ENCODE data around the gene NPR1. TPM values are rescaled to one million over a fixed set of nuclear protein-coding genes. Genes with fewer than 3 reads are reported as not detected.
A peak's percentile ranks its signal among the peaks of the same experiment; 100 is the strongest.

Gene NPR1
- total RNA-seq, 2 experiments from 2014 or later = not detected

GRCh38 chr1:153679337-153680119 lies 1.0 kb downstream of the NPR1 start:
- TF ChIP-seq CTCF (IDR thresholded peaks at IDR 0.05) = no peak
- H3K9me3 Mint-ChIP-seq = no peaks in the 10 kb centered on the region
- H3K36me3 ChIP-seq (ENCODE audit: insufficient read depth, low read length) = no peaks in the 10 kb centered on the region
- H3K9me3 ChIP-seq (ENCODE audit: control insufficient read depth in 1 of 2, insufficient read depth in 1 of 2, low read length in 2 of 2) = no peaks in the 10 kb centered on the region
- H3K36me3 Mint-ChIP-seq (ENCODE audit: low read depth) = no peaks in the 10 kb centered on the region
- intact Hi-C loops (cut with DNase I, micrococcal nuclease) = loop anchor here in 1 of 2 experiments (2.0 to 10.0 kb wide), 2 partner anchors 245 to 305 kb away; partner anchors contain the start of gene GATAD2B
- DNase-seq = peak in 8 of 14 experiments; percentile 5 to 59 (median 32)
- ChIA-PET CTCF (interaction anchor here (0.6 to 1.7 kb wide), 2 partner anchors 69 to 592 kb away, joined by 4 read pairs; no protein-coding TSS in a partner anchor), POLR2A (interaction anchor here (2.7 kb wide), 1 partner anchor 45 kb away, joined by 12 read pairs; the partner anchor contains the start of gene CHTOP)
- peak overlapping the region; percentile 87 for H3K4me3 Mint-ChIP-seq
- ATAC-seq (ENCODE audit: poor library complexity) = peak; percentile 73
- H3K27ac Mint-ChIP-seq = no peak overlapping the region
- peaks cover 25% of the 10 kb centered on the region for H3K4me1 ChIP-seq (ENCODE audit: insufficient read depth, low read length)
- peak overlapping the region; percentile 44 for H3K4me3 ChIP-seq (ENCODE audit: low read length)
- peaks cover 20% of the 10 kb centered on the region for H3K4me1 Mint-ChIP-seq (ENCODE audit: low read depth)
- H3K27ac ChIP-seq (ENCODE audit: low read depth in 1 of 2, low read length in 2 of 2) = no peak overlapping the region
- peaks cover 30 to 35% of the 10 kb centered on the region in 2 experiments for H3K27me3 ChIP-seq (ENCODE audit: control insufficient read depth in 1 of 2, insufficient read depth in 2 of 2, low read length in 2 of 2)
- H3K27me3 Mint-ChIP-seq = peaks cover 67% of the 10 kb centered on the region

- Mint-ChIP-seq H3K27ac (no peak overlapping the region), H3K36me3 (ENCODE audit: low read depth) (no peaks in the 10 kb centered on the region), H3K4me3 (peak overlapping the region; percentile 87), H3K27me3 (peaks cover 67% of the 10 kb centered on the region), H3K9me3 (no peaks in the 10 kb centered on the region), H3K4me1 (ENCODE audit: low read depth) (peaks cover 20% of the 10 kb centered on the region)
- POLR2A ChIA-PET = interaction anchor here (2.7 kb wide), 1 partner anchor 46 kb away, joined by 12 read pairs; the partner anchor contains the start of gene CHTOP
- ATAC-seq (ENCODE audit: poor library complexity) (no peak), DNase-seq (no peak)
- H3K27me3 ChIP-seq (ENCODE audit: control insufficient read depth in 1 of 2, insufficient read depth in 2 of 2, low read length in 2 of 2) = peaks cover 30 to 37% of the 10 kb centered on the region in 2 experiments
- no peaks in the 10 kb centered on the region for H3K9me3 ChIP-seq (ENCODE audit: control insufficient read depth in 1 of 2, insufficient read depth in 1 of 2, low read length in 2 of 2)
- peaks cover 25% of the 10 kb centered on the region for H3K4me1 ChIP-seq (ENCODE audit: insufficient read depth, low read length)
- no peak overlapping the region for H3K27ac ChIP-seq (ENCODE audit: low read depth in 1 of 2, low read length in 2 of 2)
- H3K4me3 ChIP-seq (ENCODE audit: low read length) = no peak overlapping the region
- intact Hi-C loops (cut with DNase I, micrococcal nuclease) = no loop called here
- CTCF ChIA-PET = interaction anchor here (0.6 to 1.7 kb wide), 2 partner anchors 68 to 591 kb away, joined by 4 read pairs; no protein-coding TSS in a partner anchor
- TF ChIP-seq CTCF (IDR thresholded peaks at IDR 0.05) = no peak
- H3K36me3 ChIP-seq (ENCODE audit: insufficient read depth, low read length) = no peaks in the 10 kb centered on the region
These were observed 1.6 kb downstream of the NPR1 start for GRCh38 chr1:153680120-153680403.

DNA sequence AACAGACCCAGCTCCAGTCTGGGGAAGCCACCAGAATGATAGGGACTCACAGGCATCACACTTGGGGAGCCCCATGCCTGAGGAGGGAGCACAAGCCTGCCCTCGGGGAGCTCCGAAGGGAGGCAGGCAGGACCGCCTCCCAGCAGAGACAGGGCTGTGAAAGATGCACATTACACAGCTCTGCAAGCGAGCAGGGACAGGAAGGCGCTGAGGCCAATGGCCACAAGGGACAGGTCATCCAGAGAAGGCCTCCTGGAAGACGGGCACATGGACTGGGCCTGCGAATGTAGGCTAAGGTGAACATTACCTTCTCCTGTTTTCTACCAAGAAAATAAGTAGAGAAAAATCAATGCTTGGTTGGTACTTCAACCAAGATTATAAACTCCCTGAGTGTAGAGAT lies 4.2 kb downstream of the NPR1 start:
- Histone ChIP-seq H3K27me3 (ENCODE audit: control insufficient read depth in 1 of 2, insufficient read depth in 2 of 2, low read length in 2 of 2) (peaks cover 26 to 44% of the 10 kb centered on the region in 2 experiments), H3K9me3 (ENCODE audit: control insufficient read depth in 1 of 2, insufficient read depth in 1 of 2, low read length in 2 of 2) (no peaks in the 10 kb centered on the region), H3K4me1 (ENCODE audit: insufficient read depth, low read length) (peaks cover 23% of the 10 kb centered on the region), H3K27ac (ENCODE audit: low read depth in 1 of 2, low read length in 2 of 2) (no peak overlapping the region), H3K4me3 (ENCODE audit: low read length) (no peak overlapping the region), H3K36me3 (ENCODE audit: insufficient read depth, low read length) (no peaks in the 10 kb centered on the region)
- DNase-seq = no peak
- no peaks in the 10 kb centered on the region for H3K9me3 Mint-ChIP-seq
- no peak for TF ChIP-seq CTCF (IDR thresholded peaks at IDR 0.05)
- no peak overlapping the region for H3K4me3 Mint-ChIP-seq
- peaks cover 54% of the 10 kb centered on the region for H3K27me3 Mint-ChIP-seq
- intact Hi-C loops (cut with DNase I, micrococcal nuclease) = no loop called here
- ATAC-seq (ENCODE audit: poor library complexity) = no peak
- no peak overlapping the region for H3K27ac Mint-ChIP-seq
- peaks cover 16% of the 10 kb centered on the region for H3K4me1 Mint-ChIP-seq (ENCODE audit: low read depth)
- POLR2A ChIA-PET = no interaction called here
- CTCF ChIA-PET = no interaction called here
- no peaks in the 10 kb centered on the region for H3K36me3 Mint-ChIP-seq (ENCODE audit: low read depth)

Data from CD4-positive, alpha-beta T cell (primary cell).